NCI-H82 treated with DMSO at 0.1 percent for 48 hours (cell line): ENCODE results near the gene EDAR.

Source experiments
- DNase-seq: peaks from one replicate; lab custom pipeline; 2025; ENCODE audit not compliant: unreplicated experiment; lab: John Stamatoyannopoulos, UW

The EDAR gene

GRCh38 chr2:108969856-108970255, 19.2 kb downstream of the EDAR start:
- no peak for DNase-seq

DNA sequence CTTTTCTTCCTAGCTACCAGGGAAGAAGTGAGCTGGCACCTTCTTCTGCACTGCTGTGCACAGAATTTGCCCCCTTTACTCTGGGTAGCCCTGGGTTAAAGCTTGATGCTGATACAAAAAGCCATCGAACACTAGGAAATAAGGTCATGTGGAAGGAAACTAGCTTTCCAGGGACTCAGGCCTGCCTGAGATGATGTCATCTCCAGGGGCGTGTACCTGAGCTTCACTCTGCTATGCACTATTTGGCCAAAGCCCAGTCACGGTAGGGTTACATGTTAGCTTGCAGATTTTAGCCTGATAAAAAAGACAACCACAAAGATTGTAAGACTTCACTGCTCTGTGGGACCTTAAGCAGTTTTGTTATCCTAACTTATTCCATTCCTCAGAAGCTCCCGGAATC, 20.4 kb downstream of the EDAR start:
- DNase-seq = no peak

GRCh38 chr2:108967757-108968156, 21.3 kb downstream of the EDAR start:
- DNase-seq = no peak

DNA sequence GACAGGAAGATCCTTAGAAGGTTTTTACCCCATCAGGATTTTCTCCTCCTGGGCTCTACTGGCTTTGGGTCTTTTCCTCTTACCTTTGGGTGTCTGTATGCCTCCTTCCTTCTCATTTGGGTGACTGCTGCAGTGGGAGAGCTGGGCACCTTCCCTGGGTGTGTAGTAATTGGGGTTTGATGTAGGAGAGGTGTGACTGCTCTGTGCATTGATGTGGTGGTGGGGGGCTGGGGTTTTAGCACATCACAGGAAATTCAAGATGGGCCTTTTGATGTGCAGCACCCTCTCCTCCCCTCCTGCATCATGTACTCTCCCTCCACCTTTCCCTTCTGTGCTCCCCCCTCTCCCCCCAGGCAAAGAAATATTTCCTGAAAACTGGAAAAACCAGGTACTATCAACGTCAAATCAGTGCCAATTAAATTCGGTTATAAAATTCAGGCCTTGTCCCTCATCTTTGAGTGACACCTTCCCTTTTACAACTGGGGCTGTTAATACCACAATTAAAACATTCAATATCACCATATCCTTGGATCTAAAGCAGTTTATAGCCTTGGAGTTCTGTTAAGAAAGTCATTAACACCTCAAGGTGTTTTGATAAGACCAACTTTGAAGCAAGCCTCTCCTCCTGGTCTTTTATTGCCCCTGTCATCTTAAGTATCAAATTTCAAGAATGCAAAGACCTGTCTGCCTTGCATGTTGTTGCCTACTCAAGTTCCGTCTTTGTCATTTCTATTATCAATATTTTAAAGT, 23.3 kb downstream of the EDAR start:
- DNase-seq = no peak

DNA sequence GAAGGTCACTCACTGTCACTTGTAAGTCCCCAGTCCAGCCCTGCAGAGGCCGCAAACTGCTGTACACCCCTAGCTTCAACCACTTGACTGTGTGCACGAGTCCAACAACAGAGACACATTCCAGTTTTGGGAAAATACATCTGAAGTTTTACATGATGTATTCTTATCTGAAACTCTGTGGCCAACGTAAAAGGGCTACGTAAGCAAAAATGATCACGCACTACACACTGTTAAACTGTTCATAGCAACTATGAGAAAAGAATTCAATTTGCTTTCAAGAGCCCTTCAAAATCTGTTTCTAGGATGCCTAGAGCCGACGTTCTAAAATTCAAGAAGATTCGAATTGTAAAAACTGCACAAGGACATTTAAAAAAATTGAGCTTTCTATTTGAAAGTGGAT, 26.0 kb downstream of the EDAR start:
- no peak for DNase-seq

DNA sequence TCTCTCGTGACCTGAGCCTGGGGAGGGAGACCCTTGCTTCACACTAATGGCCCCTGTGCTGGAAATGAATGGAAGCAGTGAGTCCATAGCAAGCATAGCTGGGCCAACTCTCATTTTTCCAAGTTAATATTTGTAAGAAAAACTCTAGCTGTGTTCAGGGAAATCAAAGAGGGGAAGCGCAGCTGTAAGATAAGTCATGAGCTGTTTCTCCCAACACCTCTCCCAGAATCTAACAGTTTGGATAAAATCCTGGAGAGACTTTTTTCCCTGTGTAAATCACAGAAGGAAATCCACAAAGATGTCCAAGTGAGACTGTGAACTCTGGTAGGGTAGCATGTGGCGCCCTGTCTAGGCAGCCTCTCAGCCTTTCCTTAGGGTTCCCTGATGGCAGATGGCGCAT, 27.2 kb downstream of the EDAR start:
- DNase-seq = no peak

DNA sequence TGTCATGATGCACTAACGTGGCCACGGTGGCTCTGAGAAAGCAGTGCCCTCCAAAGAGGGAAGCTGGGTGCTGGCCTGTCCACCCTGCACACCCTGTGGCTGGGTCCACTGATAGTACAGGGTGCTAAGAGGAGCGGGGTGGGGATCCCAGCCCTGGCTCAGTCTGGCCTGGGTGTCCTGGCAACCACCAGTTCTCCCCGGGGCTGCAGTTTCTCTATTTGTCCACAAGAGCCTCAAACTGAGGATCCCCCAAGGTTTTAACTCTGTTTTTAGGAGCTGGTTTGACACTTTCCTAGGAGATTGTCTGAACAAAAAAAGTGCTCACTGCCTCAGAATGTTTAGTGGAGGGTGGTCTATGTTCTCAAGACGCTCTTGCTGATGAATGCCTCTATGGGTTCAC, 29.0 kb downstream of the EDAR start:
- DNase-seq = no peak

- DNase-seq = no peak
These were observed 29.6 kb downstream of the EDAR start for GRCh38 chr2:108959401-108959800.

DNA sequence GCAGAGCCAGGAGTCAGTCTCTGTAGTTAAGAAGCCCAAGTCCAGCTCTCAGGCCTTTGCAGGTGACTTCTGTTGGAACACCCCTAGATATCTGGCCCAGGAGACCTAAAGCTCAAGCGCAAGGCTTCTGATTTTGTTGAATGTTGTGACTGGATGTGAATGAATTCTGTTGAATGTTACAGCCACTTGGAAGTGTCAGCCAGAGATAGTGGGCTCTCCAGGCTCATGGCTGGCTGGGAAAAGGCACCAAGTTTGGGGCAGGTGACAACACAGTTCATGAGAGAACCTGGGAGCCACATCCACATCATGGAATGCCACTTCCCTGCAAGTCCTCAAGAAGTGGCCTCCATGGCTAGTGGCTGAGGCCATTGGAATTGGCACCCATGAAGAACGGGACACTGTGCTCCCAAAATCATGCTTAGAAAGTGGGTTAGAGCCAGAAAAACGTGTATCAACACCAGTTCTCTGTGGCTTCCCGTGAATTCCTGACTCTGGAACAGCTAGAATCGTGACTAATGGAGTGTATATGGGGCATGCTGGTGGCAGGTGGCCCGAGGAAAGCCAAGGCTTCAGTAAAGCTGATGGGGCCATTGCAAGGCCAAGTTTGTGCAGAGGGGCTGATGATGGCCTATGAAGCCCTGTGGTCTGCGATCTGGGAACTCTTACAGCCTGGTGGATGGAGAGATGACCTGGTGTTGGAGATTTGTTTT, 30.2 kb downstream of the EDAR start:
- DNase-seq = no peak

- no peak for DNase-seq
These were observed 31.0 kb downstream of the EDAR start for GRCh38 chr2:108958002-108958401.

DNA sequence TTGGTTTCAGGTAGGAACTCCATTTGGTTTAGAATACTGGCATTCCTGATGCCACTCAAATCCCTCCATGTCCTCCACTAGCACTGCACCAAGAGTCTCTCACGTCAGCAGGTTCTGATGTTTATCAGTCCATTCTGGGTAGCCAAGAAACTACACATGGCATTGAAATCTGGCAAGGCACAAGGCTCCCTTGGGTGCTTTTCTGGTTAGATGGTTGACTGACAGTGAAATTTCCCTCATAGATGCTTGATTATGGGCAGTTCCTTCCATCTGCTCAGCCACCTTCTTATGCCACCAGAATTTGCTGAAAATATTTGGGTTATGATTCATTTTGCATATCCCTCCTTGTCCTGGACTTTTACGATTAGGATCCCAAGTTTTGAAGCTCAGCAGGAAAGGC, 32.6 kb downstream of the EDAR start:
- DNase-seq = no peak

GRCh38 chr2:108950369-108951135, 38.5 kb downstream of the EDAR start:
- DNase-seq = no peak

- DNase-seq = no peak
These were observed 39.4 kb downstream of the EDAR start for GRCh38 chr2:108949316-108950239.

- no peak for DNase-seq
These were observed 41.6 kb downstream of the EDAR start for GRCh38 chr2:108947271-108947907.

GRCh38 chr2:108946442-108946841, 42.6 kb downstream of the EDAR start:
- no peak for DNase-seq

- DNase-seq = no peak
These were observed 43.1 kb downstream of the EDAR start for GRCh38 chr2:108945969-108946368.

- DNase-seq = no peak
These were observed 44.3 kb downstream of the EDAR start for GRCh38 chr2:108944601-108945331.

GRCh38 chr2:108943751-108944150, 45.3 kb downstream of the EDAR start:
- no peak for DNase-seq

DNA sequence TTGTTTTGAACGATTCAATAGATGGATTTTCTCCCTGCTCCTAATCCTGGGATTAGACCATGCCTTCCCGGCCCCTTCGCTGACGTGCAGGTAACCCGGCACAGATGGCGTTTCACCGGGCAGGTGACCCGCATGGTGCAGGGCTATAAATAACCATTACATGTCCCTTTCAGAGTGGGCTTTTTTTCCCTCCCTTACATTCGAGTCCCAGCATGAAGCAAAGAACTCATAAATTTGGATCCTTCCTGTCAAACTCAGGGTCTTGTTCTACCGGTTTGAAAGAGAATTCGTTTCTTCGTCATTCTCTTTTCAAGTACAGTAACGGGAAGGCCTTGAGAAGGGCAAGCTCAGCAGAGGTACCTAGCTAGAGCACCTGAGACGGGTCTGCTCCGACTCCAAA, 46.1 kb downstream of the EDAR start:
- DNase-seq = no peak
